GM18867 (cell line): ENCODE measurements around the gene DGLUCY.
"Not testable (repeated sequence)": the region's sequence is repeated elsewhere in the genome, so short reads cannot be mapped to it uniquely, and the experiment has no call there.

Source experiments
- ATAC-seq: cut with Tn5 transposase; IDR thresholded peaks from one replicate; pipeline ENCODE4 v1.9.1; 2021; ENCODE audit warnings: mild to moderate bottlenecking, moderate library complexity; ENCODE audit not compliant: unreplicated experiment

DGLUCY gene

GRCh38 chr14:91167380-91167770 is 53.5 kb downstream of the DGLUCY start:
- ATAC-seq = no peak

- ATAC-seq = no peak
These were observed 56.1 kb downstream of the DGLUCY start for GRCh38 chr14:91169951-91170350.

- no peak for ATAC-seq
These were observed 56.7 kb downstream of the DGLUCY start for GRCh38 chr14:91170504-91171121.

- no peak for ATAC-seq
These were observed 57.4 kb downstream of the DGLUCY start for GRCh38 chr14:91171291-91171690.

GRCh38 chr14:91173221-91173670 is 59.4 kb downstream of the DGLUCY start:
- no peak for ATAC-seq

GRCh38 chr14:91173904-91174303 is 60.0 kb downstream of the DGLUCY start:
- no peak for ATAC-seq

GRCh38 chr14:91175291-91176201 is 61.7 kb downstream of the DGLUCY start:
- no peak for ATAC-seq

GRCh38 chr14:91177073-91178034 is 63.5 kb downstream of the DGLUCY start:
- ATAC-seq = no peak

- ATAC-seq = no peak
These were observed 66.7 kb downstream of the DGLUCY start for GRCh38 chr14:91180611-91181010.

- not testable (repeated sequence) for ATAC-seq
These were observed 68.9 kb downstream of the DGLUCY start for GRCh38 chr14:91182753-91183152.

- no peak for ATAC-seq
These were observed 70.7 kb downstream of the DGLUCY start for GRCh38 chr14:91184559-91184958.

- ATAC-seq = no peak
These were observed 71.8 kb downstream of the DGLUCY start for GRCh38 chr14:91185721-91186120.

- no peak for ATAC-seq
These were observed 72.7 kb downstream of the DGLUCY start for GRCh38 chr14:91186515-91187066.

GRCh38 chr14:91187271-91187670 is 73.4 kb downstream of the DGLUCY start:
- no peak for ATAC-seq

- ATAC-seq = no peak
These were observed 77.0 kb downstream of the DGLUCY start for GRCh38 chr14:91190853-91191252.

GRCh38 chr14:91193069-91193468 is 79.2 kb downstream of the DGLUCY start:
- no peak for ATAC-seq

- ATAC-seq = no peak
These were observed 82.0 kb downstream of the DGLUCY start for GRCh38 chr14:91195881-91196280.

GRCh38 chr14:91197631-91198030 is 83.8 kb downstream of the DGLUCY start:
- no peak for ATAC-seq

GRCh38 chr14:91200802-91201201 is 86.9 kb downstream of the DGLUCY start:
- not testable (repeated sequence) for ATAC-seq

GRCh38 chr14:91202234-91202974 is 88.5 kb downstream of the DGLUCY start:
- ATAC-seq = no peak
